ENCODE measurements around the gene HIPK4. TPM values are rescaled to one million over a fixed set of nuclear protein-coding genes. Genes with fewer than 3 reads are reported as not detected.

The HIPK4 gene
- total RNA-seq, 2 donors from 2014 or later, result not detected

- H3K9me3 ChIP-seq, result no peaks in the 10 kb centered on the region
- 45 to 50% methylated on average over 3 to 5 of the region's 5 CpGs for WGBS, 2 donors
- no peak for DNase-seq
- ATAC-seq, result no peak
- TF ChIP-seq POLR2A (IDR thresholded peaks at IDR 0.05) (no peak), CTCF (IDR thresholded peaks at IDR 0.05) (no peak)
- H3K4me3 ChIP-seq, result no peak overlapping the region
- peaks cover 9% of the 10 kb centered on the region for H3K4me1 ChIP-seq
- intact Hi-C loops (cut with DNase I), result no loop called here
- no peaks in the 10 kb centered on the region for H3K36me3 ChIP-seq (replicated peaks in 1 of 2; ENCODE audit: insufficient read depth in 1 of 2, low read depth in 2 of 2)
- no peak overlapping the region for H3K27ac ChIP-seq
- H3K27me3 ChIP-seq, result no peaks in the 10 kb centered on the region
Measured at GRCh38 chr19:40419066-40419612, 29.2 kb upstream of the HIPK4 start.

- no peaks in the 10 kb centered on the region for H3K27me3 ChIP-seq
- peaks cover 9% of the 10 kb centered on the region for H3K4me1 ChIP-seq
- H3K36me3 ChIP-seq (replicated peaks in 1 of 2; ENCODE audit: insufficient read depth in 1 of 2, low read depth in 2 of 2), result no peaks in the 10 kb centered on the region
- DNase-seq (no peak), ATAC-seq (no peak)
- 68 to 69% methylated on average over 2 to 3 of the region's 3 CpGs for WGBS, 2 donors
- H3K9me3 ChIP-seq, result no peaks in the 10 kb centered on the region
- H3K27ac ChIP-seq, result peak overlapping the region in 1 of 4 donors; percentile 52
- no peak overlapping the region for H3K4me3 ChIP-seq
- intact Hi-C loops (cut with DNase I), result no loop called here
- no peak for TF ChIP-seq POLR2A (IDR thresholded peaks at IDR 0.05)
- TF ChIP-seq CTCF (IDR thresholded peaks at IDR 0.05), result no peak
Measured at GRCh38 chr19:40418040-40418439, 28.1 kb upstream of the HIPK4 start.

GRCh38 chr19:40417643-40417981 lies 27.6 kb upstream of the HIPK4 start:
- WGBS, 2 donors, result 67 to 73% methylated on average over 4 of the region's 4 CpGs
- Histone ChIP-seq H3K9me3 (no peaks in the 10 kb centered on the region), H3K27ac (peak overlapping the region in 2 of 4 donors; percentile 33 to 52), H3K4me1 (peaks cover 9% of the 10 kb centered on the region), H3K4me3 (no peak overlapping the region), H3K36me3 (replicated peaks in 1 of 2; ENCODE audit: insufficient read depth in 1 of 2, low read depth in 2 of 2) (no peaks in the 10 kb centered on the region), H3K27me3 (no peaks in the 10 kb centered on the region)
- no peak for ATAC-seq
- no peak for TF ChIP-seq CTCF (IDR thresholded peaks at IDR 0.05)
- no peak for TF ChIP-seq POLR2A (IDR thresholded peaks at IDR 0.05)
- intact Hi-C loops (cut with DNase I), result no loop called here
- DNase-seq, result no peak

GRCh38 chr19:40416918-40417642 lies 27.1 kb upstream of the HIPK4 start:
- intact Hi-C loops (cut with DNase I), result no loop called here
- peaks cover 9% of the 10 kb centered on the region for H3K4me1 ChIP-seq
- no peak for TF ChIP-seq CTCF (IDR thresholded peaks at IDR 0.05)
- no peak for TF ChIP-seq POLR2A (IDR thresholded peaks at IDR 0.05)
- peak overlapping the region in 2 of 4 donors; percentile 33 to 52 for H3K27ac ChIP-seq
- no peak overlapping the region for H3K4me3 ChIP-seq
- ATAC-seq (no peak), DNase-seq (peak in 2 of 4 donors; percentile 32 to 38)
- 54 to 68% methylated on average over 13 to 14 of the region's 16 CpGs for WGBS, 2 donors
- H3K27me3 ChIP-seq, result no peaks in the 10 kb centered on the region
- H3K36me3 ChIP-seq (replicated peaks in 1 of 2; ENCODE audit: insufficient read depth in 1 of 2, low read depth in 2 of 2), result no peaks in the 10 kb centered on the region
- H3K9me3 ChIP-seq, result no peaks in the 10 kb centered on the region

- Histone ChIP-seq H3K27ac (no peak overlapping the region), H3K4me3 (no peak overlapping the region), H3K9me3 (no peaks in the 10 kb centered on the region), H3K36me3 (replicated peaks in 1 of 2; ENCODE audit: insufficient read depth in 1 of 2, low read depth in 2 of 2) (no peaks in the 10 kb centered on the region), H3K27me3 (no peaks in the 10 kb centered on the region), H3K4me1 (no peaks in the 10 kb centered on the region)
- 96 to 100% methylated on average over 2 of the region's 2 CpGs for WGBS, 2 donors
- TF ChIP-seq POLR2A (IDR thresholded peaks at IDR 0.05), result no peak
- TF ChIP-seq CTCF (IDR thresholded peaks at IDR 0.05), result no peak
- no peak for ATAC-seq
- DNase-seq, result no peak
- intact Hi-C loops (cut with DNase I), result no loop called here
Measured at GRCh38 chr19:40415768-40416167, 25.8 kb upstream of the HIPK4 start.
